ENCODE measurements around the gene CLK3.
"Not testable (repeated sequence)": the region's sequence is repeated elsewhere in the genome, so short reads cannot be mapped to it uniquely, and the experiment has no call there.

The CLK3 gene

DNA sequence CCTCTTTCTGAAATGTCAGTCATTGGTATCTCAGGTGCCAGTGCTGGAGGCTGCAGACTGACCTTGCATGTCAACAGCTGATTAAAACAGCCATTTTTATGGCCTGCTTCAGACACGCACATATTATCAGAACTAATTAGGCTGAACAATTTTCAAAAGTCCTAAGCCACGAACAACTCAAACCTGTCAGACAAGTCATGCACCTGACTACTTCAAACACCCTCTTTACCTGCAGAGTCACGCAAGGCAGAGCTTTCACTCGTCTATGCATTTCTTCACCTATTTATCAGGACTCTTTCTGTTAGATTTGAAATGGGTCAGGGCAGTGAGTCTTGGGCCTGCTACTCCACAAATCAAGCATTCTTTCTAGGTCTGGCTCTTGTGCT lies 26.7 kb downstream of the CLK3 start:
- DNase-seq (ENCODE audit: low read depth in 2 of 2): no peak

DNA sequence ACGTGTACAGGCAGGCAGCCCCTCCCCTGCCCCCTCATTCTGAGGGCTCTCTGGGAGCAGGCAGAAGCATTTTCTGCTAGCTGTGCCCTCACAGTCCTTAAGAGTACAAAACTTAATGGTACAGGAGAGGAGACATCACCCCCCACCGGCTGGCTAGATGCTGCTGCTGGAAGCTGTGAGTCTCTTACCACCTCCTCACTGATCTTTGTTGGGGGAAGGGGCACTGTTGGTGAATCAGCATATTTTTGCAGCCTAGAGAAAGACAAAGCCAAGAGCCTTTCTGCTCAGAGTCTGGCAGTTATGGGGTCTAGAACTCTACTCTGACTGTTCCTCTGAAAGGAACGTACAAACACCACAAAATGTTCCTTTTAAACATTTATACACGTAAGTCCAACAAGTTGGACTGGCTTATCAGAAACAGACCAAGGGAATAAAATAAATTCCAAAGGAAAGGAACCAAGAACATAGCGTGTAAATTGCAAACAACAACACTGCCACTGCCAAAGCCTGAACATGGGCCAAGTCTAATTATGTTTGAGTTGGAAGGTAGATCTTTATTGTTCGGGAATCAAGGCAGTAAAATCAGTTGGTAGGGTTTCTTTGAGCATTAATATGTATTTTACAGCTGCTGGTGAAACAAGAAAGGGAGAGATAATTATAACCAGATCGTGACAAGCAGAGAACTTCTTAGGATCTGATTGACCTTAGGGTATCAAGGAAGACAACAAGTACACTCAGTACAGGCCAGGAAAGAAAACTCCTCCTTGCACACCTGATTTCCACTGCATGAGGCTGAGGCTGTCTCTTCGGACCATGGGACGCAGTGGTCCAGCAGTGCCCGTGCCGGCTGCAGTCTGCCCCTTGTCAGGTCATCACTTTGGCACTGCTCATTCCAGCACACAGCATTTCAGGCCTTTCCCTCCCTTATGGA lies 27.4 kb downstream of the CLK3 start:
- DNase-seq (ENCODE audit: low read depth in 2 of 2): peak; percentile 31 to 34

DNA sequence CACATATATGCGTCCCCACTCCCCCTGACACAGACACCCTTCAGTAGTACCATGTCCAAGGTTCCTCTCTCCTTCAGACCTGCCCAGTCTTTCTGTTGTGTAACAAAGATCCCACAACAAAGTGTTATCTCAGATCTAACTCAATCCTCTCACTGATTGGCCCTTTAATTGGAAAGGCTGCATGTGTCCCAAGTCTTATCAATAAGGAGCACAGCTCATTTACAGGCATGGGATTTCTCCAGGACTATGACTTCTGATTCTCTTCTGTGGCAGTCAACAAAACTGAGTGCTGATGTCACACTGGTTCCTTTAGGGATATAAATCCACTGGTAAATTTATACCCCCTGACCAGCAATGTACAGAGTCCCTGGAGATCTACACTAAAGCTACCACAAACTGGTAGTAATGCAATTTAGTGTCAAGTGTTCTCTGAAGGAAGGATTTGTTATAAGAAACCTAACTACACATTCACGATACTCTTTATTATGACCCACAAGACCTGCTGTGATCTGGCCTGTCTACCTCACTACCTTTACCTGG lies 28.1 kb downstream of the CLK3 start:
- DNase-seq (ENCODE audit: low read depth in 2 of 2): no peak

DNA sequence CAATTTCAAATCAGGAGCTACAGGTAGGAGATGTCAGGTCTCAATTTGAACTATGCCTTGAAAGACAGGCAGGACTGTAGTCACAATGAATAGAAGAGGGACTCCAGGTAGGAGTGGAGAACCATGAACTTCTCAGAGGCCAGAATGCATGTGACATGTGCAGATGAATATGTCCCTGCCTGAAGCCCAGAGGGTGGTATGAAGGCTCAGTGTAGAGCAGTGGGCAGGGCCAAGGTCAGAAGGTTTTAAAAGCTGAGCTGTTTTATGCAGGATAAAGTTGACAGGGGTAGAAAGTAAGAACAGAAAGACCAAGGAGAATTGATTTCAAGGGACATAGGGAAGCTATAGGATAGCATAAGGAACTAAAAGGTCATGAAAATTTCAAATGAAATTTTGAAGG lies 30.8 kb downstream of the CLK3 start:
- DNase-seq (ENCODE audit: low read depth in 2 of 2): no peak

DNA sequence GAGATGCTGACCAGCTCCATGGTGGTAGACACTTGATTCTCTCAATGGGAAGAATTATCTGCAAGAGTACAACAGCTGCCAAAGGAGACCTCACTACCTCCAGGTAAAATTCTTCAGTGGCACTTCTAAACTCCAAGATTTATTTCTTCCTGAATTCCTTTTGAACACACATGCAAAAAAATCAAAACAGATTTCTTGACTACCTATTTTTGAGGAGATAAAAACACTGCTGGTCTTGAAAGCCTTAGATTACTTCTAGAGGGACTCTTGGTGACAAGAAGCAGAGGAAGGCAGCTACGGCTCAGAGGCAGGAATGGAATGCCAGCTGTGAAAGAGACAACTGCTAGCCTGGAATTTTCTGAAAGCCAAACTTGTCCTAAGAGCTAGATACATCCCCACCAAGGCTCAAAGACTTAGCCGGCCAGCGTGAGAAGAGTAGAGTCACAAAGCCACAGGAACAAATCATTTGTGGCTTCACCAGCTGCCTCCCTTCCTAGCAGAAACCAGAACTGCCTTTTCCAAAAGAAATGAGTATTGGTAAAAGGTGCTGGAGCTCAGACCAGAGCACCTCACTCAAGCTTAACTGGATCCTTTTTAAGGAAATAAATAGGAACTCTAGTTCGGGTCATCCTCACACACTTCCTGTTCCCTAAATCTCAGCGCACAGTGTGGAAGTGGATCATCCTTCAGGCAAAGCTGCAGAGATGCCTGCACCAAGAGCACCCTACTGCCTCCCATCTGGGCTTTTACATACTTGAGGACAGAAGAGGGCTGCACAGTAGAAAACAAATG lies 32.6 kb downstream of the CLK3 start:
- DNase-seq (ENCODE audit: low read depth in 2 of 2): no peak

DNA sequence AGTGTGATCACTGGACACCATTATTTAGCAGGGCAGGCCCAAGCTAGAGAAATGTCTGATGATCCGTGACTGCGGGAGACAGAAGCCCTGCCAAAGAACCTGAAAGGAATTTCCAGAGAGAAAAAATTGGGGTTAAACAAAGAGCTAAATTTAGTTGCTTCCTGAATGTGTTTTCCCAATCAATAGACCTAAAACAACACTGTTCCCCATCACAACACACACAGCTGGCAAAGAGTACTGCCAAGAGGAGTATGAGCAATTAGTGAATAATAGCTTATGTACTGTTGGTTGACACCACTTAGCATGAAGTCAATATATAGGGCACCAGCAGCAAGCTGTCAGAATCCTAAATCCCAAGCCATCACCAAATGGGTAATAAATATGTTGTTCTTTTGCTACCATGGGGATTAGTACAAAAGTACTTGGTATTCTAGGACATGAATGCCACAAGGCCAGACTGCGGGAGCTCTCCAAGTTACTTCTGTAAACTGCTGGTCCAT lies 35.7 kb downstream of the CLK3 start:
- DNase-seq (ENCODE audit: low read depth in 2 of 2): no peak

DNA sequence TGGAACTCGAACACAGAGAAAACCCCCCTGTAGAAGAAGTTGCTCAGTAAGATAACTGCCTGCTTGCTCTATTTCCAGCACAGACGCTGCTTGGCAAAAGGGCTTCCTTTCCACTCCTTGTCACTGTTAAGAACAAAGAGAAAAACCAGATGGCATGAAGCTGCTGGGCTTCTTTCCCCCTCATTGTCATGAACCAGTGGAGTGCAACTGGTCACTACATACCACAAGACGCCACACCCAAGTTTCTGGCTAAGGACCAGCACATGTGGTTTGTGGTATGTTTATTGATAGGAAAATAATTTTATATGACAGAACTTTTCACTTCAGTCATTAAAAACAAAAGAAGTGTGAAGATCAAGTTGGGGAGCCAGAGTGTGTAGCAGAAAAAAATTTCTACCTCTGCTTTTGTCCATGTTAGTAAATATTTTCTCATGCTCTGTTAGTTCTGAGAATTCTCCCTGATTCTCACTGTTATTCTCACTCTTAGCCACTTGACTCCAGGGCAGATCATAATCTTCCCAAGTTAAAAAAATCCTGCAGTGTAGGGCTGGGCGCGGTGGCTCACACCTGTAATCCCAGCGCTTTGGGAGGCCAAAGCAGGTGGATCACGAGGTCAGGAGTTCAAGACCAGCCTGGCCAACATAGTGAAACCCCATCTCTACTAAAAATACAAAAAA lies 37.9 kb downstream of the CLK3 start:
- peak; percentile 50 to 54 for DNase-seq (ENCODE audit: low read depth in 2 of 2)

DNA sequence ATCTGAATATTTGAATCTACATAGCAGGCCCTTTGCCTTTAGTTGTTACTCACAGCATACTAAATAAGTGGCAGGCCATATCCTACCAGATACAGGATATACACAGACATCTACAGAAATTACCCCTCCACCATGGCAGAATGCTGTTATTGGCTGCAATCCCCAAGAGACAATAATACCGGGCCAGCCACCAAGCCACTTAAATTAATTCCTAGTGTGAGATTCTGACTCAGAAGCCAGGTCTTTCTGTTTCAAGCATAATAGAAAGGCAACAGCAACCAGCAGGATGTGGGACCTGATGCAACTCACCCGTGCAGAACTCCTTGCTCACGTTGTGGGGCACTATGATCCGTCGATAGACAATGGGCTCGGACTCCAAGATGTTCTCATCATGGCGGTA lies 39.8 kb downstream of the CLK3 start:
- no peak for DNase-seq (ENCODE audit: low read depth in 2 of 2)

DNA sequence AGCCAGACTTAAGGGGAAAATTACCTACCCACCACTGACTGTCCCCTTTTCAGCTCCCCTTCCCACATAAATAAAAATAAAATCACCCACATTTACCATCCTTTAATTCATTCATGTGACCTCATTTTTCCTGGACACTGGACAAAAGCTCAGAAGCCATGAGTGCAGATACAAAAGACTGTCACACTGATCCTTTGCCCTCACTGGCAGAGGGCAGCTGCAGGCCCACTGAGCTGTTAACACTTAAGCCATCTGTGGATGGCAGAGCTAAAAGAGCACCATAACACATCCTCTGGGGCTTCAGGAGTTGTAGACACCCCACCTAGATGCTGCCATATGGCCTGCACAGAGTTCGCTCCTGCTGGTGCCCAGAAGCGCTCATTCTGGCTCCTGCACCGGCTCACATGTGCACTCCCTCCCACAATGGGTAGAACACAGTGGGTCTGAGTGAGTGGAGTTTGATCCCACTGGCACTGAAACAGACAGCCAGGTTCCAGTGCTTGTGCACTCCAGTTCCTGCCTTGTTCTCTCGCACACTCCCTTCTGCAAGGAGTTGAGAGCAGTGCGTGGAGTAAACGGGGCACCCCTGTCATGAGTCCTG lies 41.4 kb downstream of the CLK3 start:
- DNase-seq (ENCODE audit: low read depth in 2 of 2): no peak

DNA sequence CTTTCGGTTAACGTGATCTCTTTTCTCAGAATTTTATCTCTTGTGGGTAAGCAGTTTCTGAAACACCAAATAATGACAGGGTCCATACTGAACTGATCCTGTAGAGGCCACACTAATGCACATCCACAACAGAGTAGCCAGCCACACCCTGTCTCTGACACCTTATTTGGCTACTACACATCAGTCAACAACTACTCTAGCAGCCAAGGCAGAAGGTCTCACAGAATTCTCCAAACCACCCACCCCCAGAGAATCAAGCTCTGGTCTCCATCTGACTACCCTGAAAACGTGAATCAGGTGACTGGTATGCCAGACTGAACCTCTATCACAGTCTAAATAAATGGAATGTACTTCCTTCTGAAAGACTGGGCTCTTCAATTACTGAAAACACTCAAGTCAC lies 42.2 kb downstream of the CLK3 start:
- peak; percentile 18 to 26 for DNase-seq (ENCODE audit: low read depth in 2 of 2)

DNA sequence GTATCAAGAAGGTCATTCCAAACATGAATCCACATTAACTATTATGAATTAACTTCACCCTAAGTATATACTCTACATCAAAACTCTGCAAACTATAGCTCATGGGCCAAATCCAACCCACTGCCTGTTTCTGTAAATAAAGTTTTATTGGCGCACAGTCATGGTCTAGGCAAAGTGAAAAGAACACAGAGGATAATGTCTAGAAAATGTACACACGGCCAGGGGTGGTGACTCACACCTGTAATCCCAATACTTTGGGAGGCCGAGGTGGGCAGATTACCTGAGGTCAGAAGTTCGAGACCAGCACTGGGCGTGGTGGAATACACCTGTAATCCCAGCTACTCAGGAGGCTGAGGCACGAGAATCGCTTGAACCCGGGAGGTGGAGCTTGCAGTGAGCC lies 45.6 kb downstream of the CLK3 start:
- not testable (repeated sequence) for DNase-seq (ENCODE audit: low read depth in 2 of 2)

DNA sequence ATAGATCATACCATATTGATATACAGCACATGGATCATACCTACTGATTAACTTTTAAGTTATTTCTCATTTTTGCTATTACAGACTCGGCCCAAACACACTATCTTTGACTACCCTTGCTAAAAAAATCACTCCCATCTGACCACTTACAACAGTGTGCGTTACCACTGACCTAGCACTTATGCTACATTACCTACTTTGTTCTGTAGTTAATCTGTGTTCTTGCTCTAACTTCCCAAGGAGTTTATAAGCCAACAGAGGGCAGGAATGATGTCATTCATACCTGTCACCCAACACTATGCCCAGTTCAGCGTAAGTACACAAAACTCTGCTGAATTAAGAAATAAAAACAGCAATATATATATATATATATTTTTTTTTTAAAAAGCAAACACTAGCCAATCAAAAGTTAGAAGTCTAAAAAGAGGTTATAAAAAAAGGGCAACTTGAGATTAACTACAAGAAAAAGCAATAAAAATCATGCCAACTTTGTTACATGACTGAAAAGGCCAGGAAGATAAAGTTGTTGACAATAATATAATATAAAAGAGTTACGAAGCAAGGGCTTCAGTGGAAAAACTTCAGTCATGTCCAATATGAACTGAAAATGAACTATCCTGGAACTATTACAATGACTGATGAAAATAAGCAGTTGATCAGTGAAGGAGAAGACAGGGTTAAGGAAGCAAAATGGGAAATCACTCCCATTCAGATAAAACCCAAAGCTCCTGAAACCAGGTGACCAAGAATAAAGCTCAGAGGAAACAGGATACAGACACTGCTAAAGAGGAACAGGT lies 46.6 kb downstream of the CLK3 start:
- no peak for DNase-seq (ENCODE audit: low read depth in 2 of 2)

DNA sequence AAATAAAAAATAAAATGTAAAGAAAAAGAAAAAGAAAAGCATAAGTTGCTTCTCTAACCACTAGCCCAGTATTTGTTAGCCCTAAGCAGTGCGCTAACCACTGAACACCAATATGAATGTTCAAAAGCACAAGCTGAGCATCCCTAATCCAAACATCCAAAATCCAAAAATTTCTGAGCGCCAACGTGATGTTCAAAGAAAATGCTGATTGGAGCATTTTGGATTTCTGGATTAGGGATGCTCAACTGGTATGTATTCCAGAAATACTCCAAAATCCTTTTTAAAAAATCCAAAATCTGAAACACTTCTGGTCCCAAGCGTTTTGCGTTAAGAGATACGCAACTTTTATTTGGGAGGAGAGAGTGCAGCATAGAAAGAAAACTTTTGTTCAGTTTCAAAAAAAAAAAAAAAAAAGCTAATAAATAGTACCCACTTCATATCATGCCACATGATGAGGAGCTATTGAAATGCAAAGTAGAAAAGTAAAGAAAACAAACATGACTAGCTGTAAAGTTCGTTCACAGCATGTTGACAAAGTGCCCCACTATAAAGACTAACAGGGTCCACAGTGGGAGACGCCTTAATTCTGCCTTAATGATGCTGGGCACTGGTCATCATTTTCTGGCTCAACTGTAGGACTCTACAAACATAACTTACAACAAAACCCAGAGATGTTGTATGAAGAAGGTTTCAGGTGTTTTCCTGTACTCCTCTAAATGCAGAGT lies 47.8 kb downstream of the CLK3 start:
- no peak for DNase-seq (ENCODE audit: low read depth in 2 of 2)

DNA sequence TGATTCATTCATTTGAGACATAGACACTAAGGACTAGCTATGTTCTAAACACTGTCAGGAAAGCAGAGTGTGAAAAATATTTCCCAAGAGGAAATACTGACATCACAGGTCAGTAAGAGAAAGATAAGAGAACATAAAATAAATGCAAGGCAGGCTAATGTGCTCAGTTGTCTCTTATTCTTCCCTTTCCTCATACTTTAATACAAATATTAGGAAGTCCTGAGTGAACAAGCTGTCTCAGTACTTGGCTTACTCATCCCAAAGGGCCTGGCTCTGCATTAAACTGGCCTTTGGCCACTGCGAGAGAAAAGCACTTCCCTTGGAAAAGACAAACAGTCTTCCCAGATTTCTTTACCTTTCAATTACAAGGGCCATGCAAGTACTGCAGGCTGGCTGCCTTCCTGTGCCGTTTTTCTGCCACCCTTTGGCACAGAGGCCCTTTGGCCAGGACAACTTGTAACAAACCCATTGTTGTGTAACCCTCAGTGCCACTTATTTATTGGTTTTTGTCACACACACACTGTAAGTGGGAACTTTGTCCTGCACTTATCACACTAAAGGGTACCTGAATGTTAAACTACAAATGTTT lies 48.5 kb downstream of the CLK3 start:
- DNase-seq (ENCODE audit: low read depth in 2 of 2): no peak

DNA sequence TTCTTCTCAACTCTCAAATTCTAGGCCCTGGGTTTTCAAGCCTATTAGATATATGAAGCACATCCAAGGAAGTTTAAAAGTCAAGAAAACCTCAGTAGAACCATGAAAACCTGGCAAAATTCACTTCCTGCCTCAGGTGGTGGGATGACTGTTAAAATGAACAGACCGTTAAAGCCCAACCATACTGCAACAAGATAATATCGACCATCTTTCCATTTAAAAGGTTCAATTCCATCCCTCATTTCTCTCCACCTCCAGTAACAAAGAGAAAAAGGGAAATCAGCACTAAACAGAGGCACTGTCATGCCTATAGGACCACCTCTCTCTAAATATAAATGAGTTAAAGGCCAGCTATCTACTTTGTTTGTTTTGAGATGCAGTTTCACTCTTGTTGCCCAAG lies 49.0 kb downstream of the CLK3 start:
- no peak for DNase-seq (ENCODE audit: low read depth in 2 of 2)

DNA sequence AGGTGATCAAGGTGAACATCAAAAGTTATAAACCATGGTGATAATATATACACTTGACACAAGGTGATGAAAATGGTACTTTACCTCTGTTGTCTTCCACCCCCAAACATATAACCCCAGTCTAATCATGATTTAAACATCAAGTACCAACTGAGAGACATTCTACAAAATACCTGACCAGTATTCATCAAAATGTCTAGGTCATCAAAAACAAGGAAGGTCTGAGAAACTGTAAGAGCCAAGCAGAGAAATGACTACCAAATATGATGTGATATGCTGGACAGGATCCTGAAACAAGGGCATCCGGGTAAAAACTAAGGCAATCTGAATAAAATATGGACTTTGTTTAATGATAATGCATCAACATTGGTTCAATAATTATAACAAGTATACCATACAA lies 52.3 kb downstream of the CLK3 start:
- no peak for DNase-seq (ENCODE audit: low read depth in 2 of 2)

DNA sequence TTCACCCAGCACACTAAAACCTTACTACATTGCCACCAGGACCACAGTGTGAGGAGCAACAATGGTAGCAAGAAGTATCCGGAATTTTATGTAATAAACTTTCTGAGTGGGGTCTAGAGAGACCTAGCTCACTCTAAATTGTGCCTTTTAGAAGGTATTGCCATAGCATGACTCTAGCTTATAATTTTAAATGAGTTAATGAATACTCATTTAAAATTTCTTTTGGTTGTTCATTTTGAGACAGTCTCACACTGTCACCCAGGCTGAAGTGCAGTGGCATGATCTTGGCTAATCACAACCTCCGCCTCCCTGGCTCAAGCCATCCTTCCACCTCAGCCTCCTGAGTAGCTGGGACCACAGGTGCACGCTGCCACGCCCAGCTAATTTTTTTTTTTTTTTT lies 54.0 kb downstream of the CLK3 start:
- DNase-seq (ENCODE audit: low read depth in 2 of 2): no peak

DNA sequence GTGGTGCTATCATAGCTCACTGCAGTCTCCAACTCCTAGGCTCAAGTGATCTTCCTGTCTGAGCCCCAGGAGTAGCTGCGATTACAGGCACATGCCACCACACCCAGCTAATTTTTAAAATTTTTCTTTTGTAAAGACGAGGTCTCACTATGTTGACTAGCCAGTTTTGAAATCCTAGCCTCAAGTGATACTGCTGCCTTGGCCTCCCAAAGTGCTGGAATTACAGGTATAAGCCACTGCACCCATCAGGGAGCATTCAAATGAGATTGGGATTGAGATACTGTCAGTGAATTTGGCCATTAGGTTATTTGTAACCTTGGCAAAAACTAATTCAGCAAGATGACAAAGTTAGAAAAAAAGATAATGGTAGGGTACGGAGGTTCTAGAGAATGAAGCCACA lies 58.5 kb downstream of the CLK3 start:
- DNase-seq (ENCODE audit: low read depth in 2 of 2): no peak

DNA sequence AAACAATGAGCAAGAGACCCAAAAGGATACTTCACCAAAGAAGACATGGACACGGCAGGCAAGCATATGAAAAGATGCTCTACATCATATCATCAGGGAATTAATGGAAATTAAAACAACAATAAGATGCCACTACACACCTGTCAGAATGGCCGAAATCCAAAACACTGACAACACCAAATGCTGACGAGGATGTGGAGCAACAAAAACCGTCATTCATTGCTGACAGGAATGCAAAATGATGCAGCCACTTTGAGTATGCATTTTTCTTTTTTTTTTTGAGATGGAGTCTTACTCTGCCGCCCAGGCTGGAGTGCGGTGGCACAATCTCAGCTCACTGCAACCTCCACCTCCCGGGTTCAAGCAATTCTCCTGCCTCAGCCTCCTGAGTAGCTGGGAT lies 61.2 kb downstream of the CLK3 start:
- no peak for DNase-seq (ENCODE audit: low read depth in 2 of 2)

Data from fibroblast of skin of left quadriceps (primary cell).